ENCODE results near the gene HMOX2. TPM values are rescaled to one million over a fixed set of nuclear protein-coding genes. Genes with fewer than 3 reads are reported as not detected.

The HMOX2 gene
- polyA plus RNA-seq, 1 donor (not counting 4 experiments of a cell fraction or from before 2014, with no cell fraction given): 167 TPM

- Histone ChIP-seq H3K79me2 (ENCODE audit: control insufficient read depth, insufficient read depth, low read length) (peaks cover 37% of the 10 kb centered on the region), H2AFZ (ENCODE audit: control insufficient read depth, low read length) (no peak overlapping the region), H3K4me3 (ENCODE audit: control insufficient read depth in 2 of 3, extremely low read depth in 1 of 3, insufficient read depth in 2 of 3, low read depth in 1 of 3, low read length in 3 of 3) (no peak overlapping the region), H3K9me3 (ENCODE audit: control insufficient read depth, low read depth, low read length) (no peaks in the 10 kb centered on the region), H3K9me1 (ENCODE audit: control insufficient read depth, extremely low read depth, insufficient read depth, low read length) (no peaks in the 10 kb centered on the region), H3K4me1 (ENCODE audit: control insufficient read depth, extremely low read depth, insufficient read depth, low read length) (no peaks in the 10 kb centered on the region), H3K36me3 (ENCODE audit: control insufficient read depth in 2 of 2, extremely low read depth in 1 of 2, insufficient read depth in 2 of 2, low read length in 2 of 2) (peaks cover 38 to 43% of the 10 kb centered on the region in 2 experiments), H3K9ac (ENCODE audit: control insufficient read depth, extremely low read depth, insufficient read depth, low read length) (no peak overlapping the region), H3K4me2 (ENCODE audit: control insufficient read depth, extremely low read depth, insufficient read depth, low read depth, low read length) (no peak overlapping the region), H3K27ac (ENCODE audit: control insufficient read depth, insufficient read depth, low read length) (no peak overlapping the region), H3K27me3 (ENCODE audit: control insufficient read depth, extremely low read depth, insufficient read depth, low read length) (no peaks in the 10 kb centered on the region), H4K20me1 (ENCODE audit: control insufficient read depth, extremely low read depth, insufficient read depth, low read length) (peaks cover 10% of the 10 kb centered on the region)
- DNase-seq (ENCODE audit: low read depth, low spot score) (no peak), FAIRE-seq (no peak)
- TF ChIP-seq EZH2 (IDR thresholded peaks at IDR 0.05; ENCODE audit: low read length) (no peak), CTCF (optimal IDR thresholded peaks at IDR 0.05 in 1 of 3, IDR thresholded peaks at IDR 0.05 in 1 of 3, conservative IDR thresholded peaks at IDR 0.05 in 1 of 3; ENCODE audit: extremely low read depth in 1 of 3, insufficient read depth in 2 of 3, low read length in 3 of 3) (no peak)
- dilution Hi-C loops (cut with MboI; ENCODE audit: extremely low pct_ligation_motif_present, low sequenced_read_pairs): no loop called here
These were observed 37.1 kb downstream of the HMOX2 start for GRCh38 chr16:4513086-4513860.

DNA sequence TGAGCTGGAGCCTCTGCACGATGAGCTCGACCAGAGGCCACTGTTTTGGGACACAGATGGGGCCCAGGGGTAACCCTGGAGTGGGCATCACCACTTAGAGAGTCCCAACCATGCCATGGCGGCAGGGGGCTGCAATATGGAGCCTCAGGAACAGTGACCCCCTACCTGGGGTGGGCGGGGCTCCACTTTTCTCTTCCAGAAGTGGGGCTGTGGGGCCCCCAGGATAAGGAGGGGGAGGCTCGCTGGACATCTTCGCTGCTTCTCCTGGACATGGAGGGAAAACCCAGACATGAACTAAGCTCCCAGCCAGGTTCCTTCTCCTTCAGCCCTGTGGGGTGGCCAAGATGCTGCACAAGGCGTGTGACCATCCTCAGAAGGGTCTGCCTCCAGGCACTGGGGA, 37.7 kb downstream of the HMOX2 start:
- H3K9me1 ChIP-seq (ENCODE audit: control insufficient read depth, extremely low read depth, insufficient read depth, low read length): no peaks in the 10 kb centered on the region
- H3K9me3 ChIP-seq (ENCODE audit: control insufficient read depth, low read depth, low read length): no peaks in the 10 kb centered on the region
- H3K9ac ChIP-seq (ENCODE audit: control insufficient read depth, extremely low read depth, insufficient read depth, low read length): no peak overlapping the region
- H3K36me3 ChIP-seq (ENCODE audit: control insufficient read depth in 2 of 2, extremely low read depth in 1 of 2, insufficient read depth in 2 of 2, low read length in 2 of 2): peaks cover 32 to 37% of the 10 kb centered on the region in 2 experiments
- peaks cover 42% of the 10 kb centered on the region for H3K79me2 ChIP-seq (ENCODE audit: control insufficient read depth, insufficient read depth, low read length)
- H2AFZ ChIP-seq (ENCODE audit: control insufficient read depth, low read length): no peak overlapping the region
- dilution Hi-C loops (cut with MboI; ENCODE audit: extremely low pct_ligation_motif_present, low sequenced_read_pairs): no loop called here
- H3K4me2 ChIP-seq (ENCODE audit: control insufficient read depth, extremely low read depth, insufficient read depth, low read depth, low read length): no peak overlapping the region
- no peaks in the 10 kb centered on the region for H3K4me1 ChIP-seq (ENCODE audit: control insufficient read depth, extremely low read depth, insufficient read depth, low read length)
- H3K4me3 ChIP-seq (ENCODE audit: control insufficient read depth in 2 of 3, extremely low read depth in 1 of 3, insufficient read depth in 2 of 3, low read depth in 1 of 3, low read length in 3 of 3): no peak overlapping the region
- FAIRE-seq (no peak), DNase-seq (ENCODE audit: low read depth, low spot score) (no peak)
- H4K20me1 ChIP-seq (ENCODE audit: control insufficient read depth, extremely low read depth, insufficient read depth, low read length): peaks cover 14% of the 10 kb centered on the region
- no peaks in the 10 kb centered on the region for H3K27me3 ChIP-seq (ENCODE audit: control insufficient read depth, extremely low read depth, insufficient read depth, low read length)
- TF ChIP-seq EZH2 (IDR thresholded peaks at IDR 0.05; ENCODE audit: low read length) (no peak), CTCF (optimal IDR thresholded peaks at IDR 0.05 in 1 of 3, IDR thresholded peaks at IDR 0.05 in 1 of 3, conservative IDR thresholded peaks at IDR 0.05 in 1 of 3; ENCODE audit: extremely low read depth in 1 of 3, insufficient read depth in 2 of 3, low read length in 3 of 3) (no peak)
- no peak overlapping the region for H3K27ac ChIP-seq (ENCODE audit: control insufficient read depth, insufficient read depth, low read length)
